ENCODE measurements around the gene ANGPTL1.
"Not testable (repeated sequence)": the region's sequence is repeated elsewhere in the genome, so short reads cannot be mapped to it uniquely, and the experiment has no call there.

ANGPTL1 gene

DNA sequence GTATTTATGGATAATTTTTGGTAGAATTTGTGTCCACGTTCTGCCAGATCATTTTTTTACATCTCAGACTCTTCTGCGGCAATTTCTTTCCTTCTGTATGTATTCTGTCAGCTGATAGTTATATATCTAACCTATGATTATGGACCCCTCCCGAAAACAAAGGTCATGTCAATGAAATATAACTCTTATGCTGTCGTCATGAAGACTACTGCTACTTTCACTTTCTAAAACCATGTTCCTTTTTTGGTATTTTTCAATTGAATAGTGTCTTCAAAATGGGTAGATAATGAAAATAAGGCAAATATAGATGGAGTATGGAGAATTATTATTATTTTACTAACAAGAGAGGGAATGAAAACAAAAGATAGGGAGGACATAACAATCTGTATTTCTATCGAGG is 3.2 kb downstream of the ANGPTL1 start:
- no peak for DNase-seq

DNA sequence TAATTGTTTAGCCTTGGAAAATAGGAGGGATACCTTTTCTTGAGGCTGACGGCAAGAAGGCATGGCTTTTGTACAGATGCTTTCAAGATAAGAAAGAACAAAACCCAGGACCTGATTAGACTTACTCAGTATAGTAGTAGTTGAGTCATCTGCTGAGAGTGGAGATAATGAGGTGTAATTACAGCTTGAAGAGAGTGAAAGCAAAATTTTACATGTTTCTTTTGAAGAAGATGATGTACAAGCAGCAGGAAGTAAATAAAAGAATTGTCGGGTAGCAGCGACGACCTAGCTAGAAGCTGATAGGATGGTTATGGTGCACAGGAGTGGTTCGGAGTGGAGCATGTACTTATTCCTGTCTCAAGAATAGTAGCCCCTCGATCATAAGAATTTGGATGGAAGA is 6.6 kb downstream of the ANGPTL1 start:
- no peak for DNase-seq

DNA sequence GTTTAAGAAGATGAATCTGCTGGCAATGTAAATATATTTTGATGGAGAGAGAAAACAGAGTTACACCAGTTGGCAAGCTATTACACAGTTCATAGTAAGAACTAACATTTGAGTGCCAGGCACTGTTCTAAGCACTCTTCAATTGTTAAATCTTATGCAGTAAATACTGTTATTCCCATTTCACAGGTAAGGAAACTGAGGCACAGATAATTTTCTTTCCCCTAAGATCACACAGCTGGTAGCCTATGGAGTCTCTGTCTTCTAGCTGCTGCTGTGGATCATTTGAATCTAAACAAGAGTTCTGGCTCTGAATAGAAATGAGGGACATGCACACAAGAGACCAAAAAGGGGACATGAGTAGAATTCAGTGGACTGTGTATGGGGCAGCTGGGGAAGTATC is 8.0 kb downstream of the ANGPTL1 start:
- DNase-seq: no peak

DNA sequence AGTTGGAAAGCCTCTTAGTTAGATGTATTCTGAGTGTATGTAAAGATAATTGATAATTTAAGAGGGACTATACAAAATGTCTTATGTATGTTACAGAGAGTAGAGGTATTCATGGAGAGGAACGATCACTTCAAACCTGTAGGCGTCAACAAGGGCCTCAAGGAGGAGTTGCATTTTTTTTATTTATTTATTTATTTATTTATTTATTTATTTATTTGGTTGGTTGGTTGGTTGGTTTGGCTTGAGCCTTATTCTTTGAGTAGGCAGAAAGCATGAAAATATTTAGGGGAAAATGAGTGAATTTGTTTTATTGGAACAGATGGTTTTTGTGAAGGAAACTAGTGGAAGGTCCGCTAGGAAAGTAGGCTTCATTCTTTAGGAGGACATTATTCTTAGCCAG is 8.5 kb downstream of the ANGPTL1 start:
- no peak for DNase-seq

DNA sequence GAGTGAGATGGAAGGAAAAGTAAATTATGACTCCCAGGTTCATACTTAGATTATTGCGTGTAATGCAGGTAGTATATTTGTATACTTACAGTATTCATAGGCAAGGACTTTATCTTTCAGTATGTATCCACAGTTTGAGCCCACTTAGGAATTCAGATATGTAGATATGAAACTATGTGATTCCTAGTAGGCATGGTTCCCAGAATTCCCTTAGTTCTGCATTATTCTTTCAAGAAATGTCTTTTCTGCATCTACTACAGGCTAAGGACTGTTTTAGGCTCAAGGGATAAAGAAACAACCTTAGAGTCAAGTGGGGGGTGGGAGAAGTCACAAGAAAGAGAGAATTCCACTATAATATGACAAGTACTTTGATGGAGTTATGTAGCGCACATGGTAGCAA is 13.8 kb downstream of the ANGPTL1 start:
- DNase-seq: no peak

DNA sequence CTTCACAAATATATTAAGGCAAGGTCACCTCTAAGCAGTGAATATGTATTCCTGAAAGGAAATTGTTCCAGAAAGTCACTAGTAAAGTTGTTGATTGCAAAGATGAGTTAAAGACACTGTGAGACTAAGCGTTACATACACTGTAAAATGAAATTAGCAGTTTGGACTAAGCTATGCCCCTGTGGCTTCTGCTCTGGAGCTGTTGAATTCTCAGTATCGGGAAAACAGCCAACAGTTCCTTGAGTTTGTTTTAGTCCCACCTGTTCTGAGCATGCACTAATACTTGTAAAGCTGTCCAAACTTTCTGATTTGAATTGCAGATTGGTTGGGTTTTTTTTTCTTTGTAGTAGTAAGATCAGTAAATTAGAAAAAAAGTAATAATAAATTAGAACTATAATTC is 21.0 kb downstream of the ANGPTL1 start:
- DNase-seq: no peak

DNA sequence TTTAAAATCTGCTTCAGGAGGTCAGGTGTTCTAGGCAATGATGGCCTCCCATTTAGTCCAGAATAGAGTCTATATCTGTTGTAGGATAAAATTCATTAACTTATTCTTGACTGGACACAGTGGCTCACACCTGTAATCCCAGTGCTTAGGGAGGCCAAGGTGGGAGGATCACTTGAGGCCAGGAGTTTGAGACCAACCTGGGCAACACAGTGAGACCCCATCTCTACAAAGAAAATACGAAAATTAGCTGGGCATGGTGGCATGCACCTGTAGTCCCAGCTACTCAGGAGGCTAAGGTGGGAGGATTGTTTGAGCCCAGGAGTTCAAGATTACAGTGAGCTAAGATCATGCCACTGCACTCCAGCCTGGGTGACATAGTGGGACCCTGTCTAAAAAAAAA is 23.0 kb downstream of the ANGPTL1 start:
- not testable (repeated sequence) for DNase-seq

DNA sequence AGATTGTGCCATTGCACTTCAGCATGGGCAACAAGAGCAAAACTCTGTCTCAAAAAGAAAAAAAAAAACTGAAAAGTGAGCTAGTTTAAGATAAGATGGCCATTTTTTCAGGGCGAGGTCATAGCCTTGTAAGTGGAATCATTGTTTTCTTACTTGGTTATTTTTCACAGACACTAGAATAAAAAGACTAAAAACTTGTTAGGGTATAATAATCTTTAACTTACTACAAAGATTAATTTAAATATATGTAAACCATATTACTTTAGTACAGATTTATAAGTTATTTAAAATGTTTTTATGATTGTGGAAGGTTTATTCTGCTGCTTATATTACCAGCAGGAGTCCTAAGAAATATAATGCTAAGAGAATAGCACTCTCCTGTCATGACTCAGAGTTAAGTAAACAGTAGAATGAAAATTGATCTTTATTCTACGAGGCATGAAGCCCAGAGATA is 23.5 kb downstream of the ANGPTL1 start:
- DNase-seq: no peak

DNA sequence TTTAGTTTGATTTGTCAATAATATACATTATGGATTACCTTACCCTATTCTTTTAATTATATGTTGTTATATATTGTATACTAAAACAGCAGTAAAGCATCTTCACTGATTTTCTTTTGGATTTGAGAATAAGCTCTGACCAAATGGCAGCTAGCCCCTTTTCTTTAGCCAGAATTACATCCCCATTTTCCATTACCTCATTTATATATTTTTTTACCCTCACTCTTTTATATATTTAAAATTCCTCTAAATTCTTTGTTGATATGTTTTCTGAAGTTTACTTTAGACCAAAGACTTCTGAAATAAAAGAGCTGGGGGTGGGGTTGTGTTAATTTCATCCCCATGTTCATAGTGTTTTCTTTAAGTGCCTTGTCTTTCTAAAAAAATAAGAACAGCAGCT is 24.6 kb downstream of the ANGPTL1 start:
- DNase-seq: no peak

DNA sequence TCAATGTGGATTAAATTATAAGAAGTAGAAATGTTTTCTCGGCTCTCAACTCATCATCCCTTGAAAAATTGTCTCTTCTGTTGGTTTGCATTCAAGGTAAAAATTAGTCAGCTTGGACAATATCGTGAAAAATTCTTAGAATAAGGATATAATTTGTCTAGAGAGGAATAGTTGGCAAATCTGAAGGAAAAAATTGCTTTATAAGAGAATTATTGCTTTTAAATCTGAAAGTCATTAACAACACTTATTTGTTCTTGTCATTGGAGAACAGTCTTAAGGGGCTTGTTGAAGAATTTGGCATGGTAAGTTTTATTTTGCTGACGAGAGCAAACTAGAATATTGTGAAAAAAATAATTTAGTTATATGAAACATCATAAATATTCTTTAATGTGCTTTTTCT is 26.4 kb downstream of the ANGPTL1 start:
- no peak for DNase-seq

DNA sequence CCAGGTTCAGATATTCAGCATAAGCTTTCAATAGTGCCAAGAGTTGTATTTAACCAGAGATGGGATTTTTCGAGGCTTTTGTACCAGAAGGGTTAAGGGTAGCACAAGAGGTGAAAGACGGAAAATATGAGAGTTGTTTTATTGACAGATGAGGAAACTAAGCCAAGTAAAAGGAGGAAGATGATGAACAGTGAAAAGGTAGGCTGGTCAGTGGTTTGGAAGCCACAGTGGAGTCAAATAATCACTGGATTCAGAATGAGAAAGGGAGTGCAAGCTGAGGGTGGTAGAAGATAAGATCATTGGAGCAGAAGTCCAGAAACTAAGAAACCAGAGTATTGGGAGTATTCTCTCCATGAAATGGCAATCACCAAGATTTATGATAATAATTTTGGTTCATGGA is 45.7 kb downstream of the ANGPTL1 start:
- no peak for DNase-seq

DNA sequence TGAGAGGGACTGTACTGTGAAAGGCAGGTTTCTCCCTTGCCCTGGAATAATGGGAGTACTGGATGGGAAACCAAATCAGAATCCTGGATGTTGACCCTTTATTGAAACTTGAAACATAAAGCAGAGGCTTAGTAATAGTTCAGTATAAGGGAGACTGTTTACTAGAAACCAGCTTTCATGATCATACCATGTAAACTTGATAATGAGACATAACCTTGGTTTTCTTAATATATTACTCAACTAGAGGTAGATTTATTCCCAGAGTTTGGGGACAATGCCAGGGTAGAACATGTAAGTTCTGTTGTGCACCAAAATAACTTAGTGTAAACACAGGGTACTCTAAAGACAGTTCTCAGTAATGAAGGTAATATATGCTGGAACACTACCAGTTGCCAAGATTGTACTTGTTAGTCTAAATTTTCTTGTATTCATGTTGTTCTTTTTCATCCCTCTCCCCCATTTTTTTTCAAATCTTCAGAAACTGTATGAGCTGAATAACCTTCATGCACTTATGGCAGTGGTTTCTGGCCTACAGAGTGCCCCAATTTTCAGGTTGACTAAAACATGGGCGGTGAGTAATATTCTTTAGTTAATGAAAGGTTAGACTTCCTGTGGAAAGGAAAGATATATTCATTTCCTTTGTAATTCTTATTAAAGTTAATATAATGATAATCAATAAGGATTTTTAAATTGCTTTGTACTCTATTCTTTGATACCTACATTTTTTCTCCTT is 49.6 kb downstream of the ANGPTL1 start:
- DNase-seq: no peak

DNA sequence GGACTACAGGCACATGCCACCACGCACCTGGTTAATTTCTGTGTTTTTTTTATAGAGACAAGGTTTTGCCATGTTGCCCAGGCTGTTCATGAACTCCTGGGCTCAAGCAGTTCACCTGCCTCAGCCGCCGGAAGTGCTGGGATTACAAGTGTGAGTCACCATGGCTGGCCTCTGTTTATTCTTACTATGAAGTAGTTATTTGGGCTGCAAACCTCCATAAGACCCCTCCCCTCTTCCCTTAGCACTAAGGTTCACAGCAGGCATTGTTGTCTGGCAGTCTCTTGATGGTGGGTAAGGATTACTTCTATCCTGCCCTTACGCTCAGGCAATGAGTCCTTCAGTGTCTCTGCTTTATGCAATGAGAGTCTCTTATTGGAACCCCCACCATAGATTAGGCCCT is 51.8 kb downstream of the ANGPTL1 start:
- DNase-seq: no peak

DNA sequence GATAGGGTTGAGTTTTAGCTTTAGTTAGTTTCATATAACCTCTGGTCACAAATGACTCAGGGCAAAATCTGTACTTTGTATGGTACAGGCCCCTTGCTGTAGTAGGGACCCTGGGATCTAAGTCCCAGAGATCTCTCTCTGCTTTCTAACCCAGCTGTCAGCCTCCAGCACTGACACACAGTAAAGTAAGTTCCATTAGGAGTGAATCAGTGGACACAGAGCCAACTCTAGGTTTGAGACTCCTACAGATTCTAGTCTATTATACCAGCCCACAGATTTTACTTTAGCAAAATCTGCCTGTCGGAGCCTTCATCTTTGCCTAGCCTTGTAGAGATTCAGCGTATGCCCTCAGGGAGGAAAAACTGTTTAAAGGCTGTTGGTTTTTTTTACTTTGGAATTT is 52.5 kb downstream of the ANGPTL1 start:
- no peak for DNase-seq

DNA sequence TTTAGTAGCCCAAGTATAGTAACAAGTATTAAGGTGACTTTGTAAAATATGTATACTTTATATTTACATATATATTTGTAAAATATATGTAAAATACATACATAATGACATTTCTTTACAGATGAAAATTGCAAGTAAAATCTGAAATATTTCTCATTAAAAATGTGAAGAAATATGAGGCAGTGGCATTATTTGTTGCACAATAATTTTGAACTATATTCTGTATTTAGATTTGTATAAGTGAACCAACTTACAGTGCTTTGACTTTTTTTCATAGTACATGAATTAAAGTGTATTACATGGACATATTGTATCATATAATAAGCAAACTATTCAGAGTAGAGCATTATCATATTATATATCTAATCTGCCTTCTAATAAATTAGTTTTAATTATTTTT is 60.3 kb downstream of the ANGPTL1 start:
- DNase-seq: no peak

DNA sequence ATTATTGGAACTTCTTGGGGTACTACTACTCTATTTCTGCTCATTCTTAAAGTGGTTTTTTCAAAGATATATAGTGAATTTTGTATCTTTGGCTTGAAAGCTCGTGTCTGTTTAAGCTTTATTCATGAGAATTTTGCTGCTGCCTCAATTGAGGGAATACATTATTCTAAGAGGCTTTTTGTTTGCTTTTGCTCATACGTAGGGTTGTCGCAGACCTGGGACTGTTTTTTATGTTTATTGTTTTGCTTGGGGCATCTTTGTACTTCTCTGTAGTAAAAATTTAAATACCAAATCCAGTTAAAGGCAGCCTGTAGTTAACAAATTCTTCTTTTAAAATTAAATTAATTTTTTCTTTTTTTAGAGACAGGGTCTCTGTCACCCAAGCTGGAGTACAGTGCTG is 62.3 kb downstream of the ANGPTL1 start:
- DNase-seq: no peak

DNA sequence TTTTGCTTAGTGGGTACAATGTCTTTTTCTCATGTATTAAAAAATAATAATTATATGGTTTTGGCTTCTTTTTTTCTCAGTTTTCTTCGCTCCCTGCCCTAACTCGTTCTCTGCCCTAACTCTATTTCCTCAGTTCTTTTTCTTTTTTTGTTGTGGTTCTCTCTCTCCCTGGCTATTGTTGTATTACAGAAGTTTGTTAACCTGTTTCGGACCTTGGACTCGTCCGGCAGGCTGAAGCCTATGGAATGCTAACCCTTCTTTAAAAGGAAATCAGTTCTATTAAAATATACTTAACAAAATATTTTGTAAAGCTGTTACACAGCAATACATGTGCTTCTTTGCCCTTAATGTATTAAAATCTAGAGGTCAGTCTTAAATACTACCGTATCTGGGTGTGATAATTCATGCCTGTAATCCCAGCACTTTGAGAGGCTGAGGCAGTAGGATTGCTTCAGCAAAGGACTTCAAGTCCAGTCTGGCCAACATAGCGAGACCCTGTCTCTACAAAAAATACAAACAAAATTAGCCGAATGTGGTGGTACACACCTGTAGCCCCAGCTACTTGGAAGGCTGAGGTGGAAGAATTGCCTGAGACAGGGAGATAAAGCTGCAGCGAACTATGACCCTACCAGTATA is 64.1 kb downstream of the ANGPTL1 start:
- DNase-seq: no peak

DNA sequence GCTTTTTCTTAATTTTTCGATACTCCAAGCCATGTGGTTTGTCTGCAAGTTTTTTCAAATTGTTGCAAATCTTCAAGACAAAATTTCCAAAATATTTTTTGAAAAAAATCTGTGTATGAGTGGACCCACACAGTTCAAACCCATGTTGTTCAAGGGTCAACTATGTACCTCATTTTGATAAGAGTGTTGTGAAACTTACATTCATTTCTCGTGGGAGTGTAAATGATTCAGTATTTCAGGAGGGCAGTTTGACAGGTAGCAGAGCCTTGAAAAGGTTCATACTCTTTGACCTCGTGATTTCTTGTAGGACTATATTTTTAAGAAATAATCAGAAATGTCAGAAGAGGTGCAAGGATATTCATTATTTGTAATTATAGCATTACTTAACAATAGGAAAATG is 68.0 kb downstream of the ANGPTL1 start:
- DNase-seq: no peak

Data from right kidney (tissue), 1 donor.